ENCODE data around the gene UBE2G1.

The UBE2G1 gene

DNA sequence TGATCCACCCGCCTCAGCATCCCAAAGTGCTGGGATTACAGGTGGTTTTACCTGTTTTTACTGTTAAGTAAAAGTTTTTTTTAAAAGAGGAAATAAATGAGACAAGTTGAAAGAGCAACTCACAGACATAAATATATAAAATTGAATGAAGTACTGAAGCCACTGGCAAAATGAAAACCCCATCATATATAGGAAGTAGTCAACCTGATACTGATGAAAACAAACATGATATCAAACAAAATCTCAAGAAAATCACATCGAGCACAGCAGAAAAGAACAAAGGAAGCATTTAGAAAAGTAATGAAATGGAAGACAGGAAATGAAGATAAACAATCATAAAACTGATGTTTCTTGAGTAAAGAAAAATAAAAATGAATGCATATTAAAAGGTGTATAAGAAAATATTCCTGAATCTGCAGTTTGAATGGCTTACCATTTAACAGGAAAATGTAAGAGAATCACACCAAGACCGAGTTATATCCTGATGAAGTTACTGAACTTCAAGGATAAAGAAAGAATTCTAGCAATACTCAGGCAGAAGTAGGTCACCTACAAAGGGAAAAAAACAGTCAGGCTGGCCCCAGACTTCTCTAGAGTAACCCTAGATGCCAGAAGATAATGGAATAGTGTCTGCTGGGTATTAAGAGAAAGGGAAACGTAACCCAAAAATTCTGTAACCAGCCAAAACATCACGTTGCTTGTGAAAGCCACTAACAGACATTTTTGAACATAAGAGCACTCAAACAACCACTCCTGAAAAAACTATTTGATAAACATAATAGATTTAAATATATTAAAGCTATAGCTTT is 31.5 kb downstream of the UBE2G1 start:
- no peak overlapping the region for H3K27ac ChIP-seq (ENCODE audit: insufficient read depth, low read depth, low read length, poor library complexity, severe bottlenecking)
- H3K27me3 ChIP-seq (ENCODE audit: control insufficient read depth, insufficient read depth, low read length, poor library complexity, severe bottlenecking) = no peaks in the 10 kb centered on the region

DNA sequence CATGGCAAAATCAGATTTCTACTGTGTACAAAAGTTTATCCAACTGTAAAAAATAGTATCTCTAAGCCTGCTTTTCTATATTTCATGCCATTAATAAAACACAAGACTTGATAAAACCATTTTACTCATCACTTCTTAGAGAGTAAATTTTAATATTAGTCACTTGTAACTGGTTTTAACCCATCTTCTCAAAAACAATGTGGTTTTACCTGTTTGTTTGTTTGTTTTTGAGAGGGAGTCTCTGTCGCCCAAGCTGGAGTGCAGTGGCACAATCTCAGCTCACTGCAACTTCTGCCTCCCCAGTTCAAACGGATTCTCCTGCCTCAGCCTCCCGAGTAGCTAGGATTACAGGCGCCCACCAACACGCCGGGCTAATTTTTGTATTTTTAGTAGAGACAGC is 32.1 kb downstream of the UBE2G1 start:
- no peak overlapping the region for H3K27ac ChIP-seq (ENCODE audit: insufficient read depth, low read depth, low read length, poor library complexity, severe bottlenecking)
- 94% methylated on average over 6 of the region's 6 CpGs for whole genome bisulfite sequencing, 2 experiments
- no peaks in the 10 kb centered on the region for H3K27me3 ChIP-seq (ENCODE audit: control insufficient read depth, insufficient read depth, low read length, poor library complexity, severe bottlenecking)
- no peak overlapping the region for H3K4me3 ChIP-seq (ENCODE audit: insufficient read depth, low read depth, low read length)
- H3K9me3 ChIP-seq (ENCODE audit: control insufficient read depth, low read length) = no peaks in the 10 kb centered on the region
- H3K4me1 ChIP-seq (ENCODE audit: control insufficient read depth, insufficient read depth, low read length) = peaks cover 12% of the 10 kb centered on the region
- H3K36me3 ChIP-seq (ENCODE audit: control insufficient read depth, insufficient read depth, low read length) = no peaks in the 10 kb centered on the region

More for the DNA sequence above, 31.5 kb downstream of the UBE2G1 start:
- no peaks in the 10 kb centered on the region for H3K9me3 ChIP-seq (ENCODE audit: control insufficient read depth, low read length)
- peaks cover 12% of the 10 kb centered on the region for H3K4me1 ChIP-seq (ENCODE audit: control insufficient read depth, insufficient read depth, low read length)
- WGBS, 2 experiments = 86 to 88% methylated on average over 5 of the region's 5 CpGs
- no peak overlapping the region for H3K4me3 ChIP-seq (ENCODE audit: insufficient read depth, low read depth, low read length)
- H3K36me3 ChIP-seq (ENCODE audit: control insufficient read depth, insufficient read depth, low read length) = no peaks in the 10 kb centered on the region

DNA sequence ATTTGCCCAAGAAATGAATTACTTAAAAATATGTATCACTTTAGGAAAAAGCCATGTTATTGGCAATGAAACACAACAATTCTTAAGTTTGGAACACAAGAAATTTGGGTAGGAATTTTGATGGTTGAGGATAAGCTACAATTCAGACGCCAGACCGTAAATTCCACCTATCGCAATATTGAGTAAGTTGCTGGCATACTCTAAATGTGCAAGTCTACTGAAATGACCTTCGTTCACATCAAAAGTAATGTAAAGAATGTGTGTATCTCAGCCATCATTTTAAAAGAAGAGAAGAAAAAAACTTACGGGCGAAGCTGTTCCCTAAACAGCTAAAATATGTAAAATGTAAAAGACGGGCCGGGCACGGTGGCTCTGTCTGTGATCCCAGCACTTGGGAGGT is 33.4 kb downstream of the UBE2G1 start:
- H3K4me3 ChIP-seq (ENCODE audit: insufficient read depth, low read depth, low read length) = no peak overlapping the region
- H3K9me3 ChIP-seq (ENCODE audit: control insufficient read depth, low read length) = no peaks in the 10 kb centered on the region
- H3K36me3 ChIP-seq (ENCODE audit: control insufficient read depth, insufficient read depth, low read length) = no peaks in the 10 kb centered on the region
- no peak overlapping the region for H3K27ac ChIP-seq (ENCODE audit: insufficient read depth, low read depth, low read length, poor library complexity, severe bottlenecking)
- 94% methylated on average over 9 of the region's 9 CpGs for WGBS, 2 experiments
- H3K4me1 ChIP-seq (ENCODE audit: control insufficient read depth, insufficient read depth, low read length) = peaks cover 12% of the 10 kb centered on the region
- no peaks in the 10 kb centered on the region for H3K27me3 ChIP-seq (ENCODE audit: control insufficient read depth, insufficient read depth, low read length, poor library complexity, severe bottlenecking)

DNA sequence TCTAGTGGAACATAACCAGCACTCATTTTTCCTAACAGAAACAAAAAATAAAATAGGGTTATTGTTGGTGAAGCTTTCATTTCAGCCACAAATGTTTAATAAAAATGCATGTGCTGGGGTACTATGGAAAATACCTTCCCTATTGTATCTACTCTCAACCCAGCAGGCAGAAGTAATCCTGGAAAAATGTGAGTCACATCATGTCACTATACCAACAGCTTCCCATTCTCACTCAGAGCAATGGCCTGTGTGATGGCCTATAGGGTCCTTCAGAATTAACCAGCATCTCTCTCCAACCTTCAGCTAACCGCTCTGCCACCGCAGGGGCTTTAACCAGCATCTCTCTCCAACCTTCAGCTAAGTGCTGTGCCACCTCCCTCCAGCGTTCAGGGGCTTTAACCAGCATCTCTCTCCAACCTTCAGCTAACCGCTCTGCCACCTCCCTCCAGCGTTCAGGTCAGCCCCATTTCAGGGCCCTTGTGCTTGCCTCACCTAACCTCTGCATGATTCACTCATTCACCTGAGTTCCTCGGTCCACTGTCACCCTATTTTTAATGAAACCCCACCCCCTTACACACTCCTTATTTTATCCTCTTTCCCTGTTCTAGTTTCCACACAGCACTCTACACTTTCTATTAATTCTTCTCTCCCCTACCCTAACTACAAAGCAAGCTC is 34.0 kb downstream of the UBE2G1 start:
- no peak overlapping the region for H3K4me3 ChIP-seq (ENCODE audit: insufficient read depth, low read depth, low read length)
- no peaks in the 10 kb centered on the region for H3K27me3 ChIP-seq (ENCODE audit: control insufficient read depth, insufficient read depth, low read length, poor library complexity, severe bottlenecking)
- H3K27ac ChIP-seq (ENCODE audit: insufficient read depth, low read depth, low read length, poor library complexity, severe bottlenecking) = no peak overlapping the region
- 54 to 58% methylated on average over 6 of the region's 6 CpGs for WGBS, 2 experiments
- no peaks in the 10 kb centered on the region for H3K36me3 ChIP-seq (ENCODE audit: control insufficient read depth, insufficient read depth, low read length)
- peaks cover 12% of the 10 kb centered on the region for H3K4me1 ChIP-seq (ENCODE audit: control insufficient read depth, insufficient read depth, low read length)
- H3K9me3 ChIP-seq (ENCODE audit: control insufficient read depth, low read length) = no peaks in the 10 kb centered on the region

DNA sequence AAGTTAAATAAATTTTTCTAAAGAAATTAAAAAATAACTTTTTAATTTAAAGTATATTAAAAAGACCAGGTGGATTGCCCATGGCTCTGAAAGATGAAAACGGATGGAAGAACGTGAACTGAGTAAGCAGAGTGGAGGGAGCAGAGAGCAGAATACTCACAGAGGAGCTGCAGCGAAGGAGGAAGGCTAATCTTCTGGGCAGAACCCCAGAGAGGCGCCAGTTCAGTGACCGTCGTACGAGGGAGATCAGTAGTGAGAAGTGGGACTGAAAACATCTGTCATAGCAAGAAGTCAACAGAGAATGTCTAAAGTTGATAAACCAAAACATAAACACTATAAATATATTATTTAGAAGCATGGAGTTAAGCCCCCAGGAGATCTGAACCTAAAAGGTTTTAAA is 34.9 kb downstream of the UBE2G1 start:
- H3K4me3 ChIP-seq (ENCODE audit: insufficient read depth, low read depth, low read length) = no peak overlapping the region
- no peaks in the 10 kb centered on the region for H3K9me3 ChIP-seq (ENCODE audit: control insufficient read depth, low read length)
- H3K36me3 ChIP-seq (ENCODE audit: control insufficient read depth, insufficient read depth, low read length) = no peaks in the 10 kb centered on the region
- H3K27me3 ChIP-seq (ENCODE audit: control insufficient read depth, insufficient read depth, low read length, poor library complexity, severe bottlenecking) = no peaks in the 10 kb centered on the region
- WGBS, 2 experiments = 85% methylated on average over 7 of the region's 7 CpGs
- no peak overlapping the region for H3K27ac ChIP-seq (ENCODE audit: insufficient read depth, low read depth, low read length, poor library complexity, severe bottlenecking)
- H3K4me1 ChIP-seq (ENCODE audit: control insufficient read depth, insufficient read depth, low read length) = peaks cover 12% of the 10 kb centered on the region

DNA sequence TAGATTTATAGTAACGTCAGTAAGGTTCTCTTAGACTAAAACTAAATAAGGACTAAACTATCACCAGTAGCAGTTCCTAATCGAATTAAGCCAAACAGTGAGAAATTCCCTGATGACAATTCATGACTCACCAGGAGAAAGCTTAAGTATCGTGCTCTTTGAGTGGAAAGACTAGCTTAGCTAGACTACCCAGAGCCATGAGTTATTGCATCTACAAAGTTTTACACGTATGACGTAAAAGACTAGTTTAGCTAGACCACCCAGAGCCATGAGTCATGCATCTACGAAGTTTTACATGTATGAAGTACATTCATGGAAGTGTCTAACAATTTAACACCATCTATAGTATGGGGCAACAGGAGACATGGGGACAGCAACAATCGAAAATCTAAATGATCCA is 36.6 kb downstream of the UBE2G1 start:
- Histone ChIP-seq H3K27ac (ENCODE audit: insufficient read depth, low read depth, low read length, poor library complexity, severe bottlenecking) (no peak overlapping the region), H3K4me3 (ENCODE audit: insufficient read depth, low read depth, low read length) (no peak overlapping the region)
- WGBS, 2 experiments = 85 to 86% methylated on average over 7 of the region's 7 CpGs

DNA sequence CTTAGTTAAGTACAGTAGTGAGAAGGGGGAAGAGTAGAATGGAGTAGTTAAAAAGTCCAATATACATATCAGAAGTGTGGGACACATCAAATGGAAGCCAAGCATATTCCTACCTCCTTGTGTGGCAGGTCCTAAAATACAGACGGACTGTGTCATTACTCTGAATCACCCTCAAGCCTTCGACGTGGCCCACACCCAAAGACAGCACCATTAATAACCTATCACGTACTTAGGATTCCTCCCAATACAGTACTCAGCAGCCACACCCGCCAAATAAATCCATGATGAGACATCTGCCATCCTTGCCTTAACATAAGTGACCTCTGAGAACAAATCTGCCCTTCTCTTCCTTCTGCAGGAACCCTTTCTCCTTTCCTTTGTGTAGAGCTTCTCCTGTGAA is 38.9 kb downstream of the UBE2G1 start:
- H3K27me3 ChIP-seq (ENCODE audit: control insufficient read depth, insufficient read depth, low read length, poor library complexity, severe bottlenecking) = no peaks in the 10 kb centered on the region
- peaks cover 2% of the 10 kb centered on the region for H3K9me3 ChIP-seq (ENCODE audit: control insufficient read depth, low read length)
- 92 to 95% methylated on average over 5 of the region's 5 CpGs for WGBS, 2 experiments
- H3K4me1 ChIP-seq (ENCODE audit: control insufficient read depth, insufficient read depth, low read length) = peaks cover 6% of the 10 kb centered on the region
- H3K27ac ChIP-seq (ENCODE audit: insufficient read depth, low read depth, low read length, poor library complexity, severe bottlenecking) = no peak overlapping the region
- no peaks in the 10 kb centered on the region for H3K36me3 ChIP-seq (ENCODE audit: control insufficient read depth, insufficient read depth, low read length)
- no peak overlapping the region for H3K4me3 ChIP-seq (ENCODE audit: insufficient read depth, low read depth, low read length)

More for the DNA sequence above, 36.6 kb downstream of the UBE2G1 start:
- Histone ChIP-seq H3K36me3 (ENCODE audit: control insufficient read depth, insufficient read depth, low read length) (no peaks in the 10 kb centered on the region), H3K27me3 (ENCODE audit: control insufficient read depth, insufficient read depth, low read length, poor library complexity, severe bottlenecking) (no peaks in the 10 kb centered on the region), H3K4me1 (ENCODE audit: control insufficient read depth, insufficient read depth, low read length) (peaks cover 12% of the 10 kb centered on the region), H3K9me3 (ENCODE audit: control insufficient read depth, low read length) (peaks cover 2% of the 10 kb centered on the region)

DNA sequence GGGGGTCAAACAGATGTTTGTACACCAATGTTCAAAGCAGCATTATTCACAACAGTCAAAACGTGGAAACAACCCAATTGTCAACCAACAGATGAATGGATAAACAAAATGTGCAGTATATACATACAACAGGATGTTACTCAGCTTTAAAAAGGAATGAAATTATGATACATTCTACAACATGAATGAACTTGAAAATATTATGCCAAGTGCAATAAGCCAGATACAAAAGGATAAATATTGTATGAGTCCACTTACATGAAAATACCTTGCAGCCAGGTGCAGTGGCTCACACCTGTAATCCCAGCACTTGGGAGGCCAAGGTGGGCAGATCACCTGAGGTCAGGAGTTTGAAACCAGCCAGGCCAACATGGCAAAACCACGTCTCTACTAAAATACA is 39.9 kb downstream of the UBE2G1 start:
- H3K27ac ChIP-seq (ENCODE audit: insufficient read depth, low read depth, low read length, poor library complexity, severe bottlenecking) = no peak overlapping the region
- no peaks in the 10 kb centered on the region for H3K4me1 ChIP-seq (ENCODE audit: control insufficient read depth, insufficient read depth, low read length)
- H3K27me3 ChIP-seq (ENCODE audit: control insufficient read depth, insufficient read depth, low read length, poor library complexity, severe bottlenecking) = no peaks in the 10 kb centered on the region
- H3K4me3 ChIP-seq (ENCODE audit: insufficient read depth, low read depth, low read length) = no peak overlapping the region
- WGBS, 2 experiments = 85 to 96% methylated on average over 2 of the region's 2 CpGs
- peaks cover 2% of the 10 kb centered on the region for H3K9me3 ChIP-seq (ENCODE audit: control insufficient read depth, low read length)
- H3K36me3 ChIP-seq (ENCODE audit: control insufficient read depth, insufficient read depth, low read length) = no peaks in the 10 kb centered on the region

DNA sequence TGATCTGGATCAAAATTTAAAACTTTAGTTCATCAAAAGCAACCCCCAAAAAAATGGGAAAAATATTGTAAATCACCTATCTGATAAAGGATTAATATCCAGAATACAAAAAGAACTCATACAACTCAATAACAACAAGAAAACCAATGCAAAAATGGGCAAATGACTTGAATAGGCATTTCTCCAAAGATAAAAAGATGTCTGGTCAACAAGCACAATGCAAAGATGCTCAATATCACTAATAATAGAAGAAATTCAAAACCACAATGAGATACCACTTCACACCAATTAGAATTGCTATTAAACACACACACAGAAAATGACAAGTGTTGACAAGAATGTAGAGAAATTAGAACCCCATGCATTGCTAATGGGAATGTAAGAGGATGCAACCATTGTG is 40.4 kb downstream of the UBE2G1 start:
- Histone ChIP-seq H3K27me3 (ENCODE audit: control insufficient read depth, insufficient read depth, low read length, poor library complexity, severe bottlenecking) (no peaks in the 10 kb centered on the region), H3K9me3 (ENCODE audit: control insufficient read depth, low read length) (peaks cover 2% of the 10 kb centered on the region), H3K4me1 (ENCODE audit: control insufficient read depth, insufficient read depth, low read length) (no peaks in the 10 kb centered on the region), H3K27ac (ENCODE audit: insufficient read depth, low read depth, low read length, poor library complexity, severe bottlenecking) (no peak overlapping the region), H3K4me3 (ENCODE audit: insufficient read depth, low read depth, low read length) (no peak overlapping the region), H3K36me3 (ENCODE audit: control insufficient read depth, insufficient read depth, low read length) (no peaks in the 10 kb centered on the region)

DNA sequence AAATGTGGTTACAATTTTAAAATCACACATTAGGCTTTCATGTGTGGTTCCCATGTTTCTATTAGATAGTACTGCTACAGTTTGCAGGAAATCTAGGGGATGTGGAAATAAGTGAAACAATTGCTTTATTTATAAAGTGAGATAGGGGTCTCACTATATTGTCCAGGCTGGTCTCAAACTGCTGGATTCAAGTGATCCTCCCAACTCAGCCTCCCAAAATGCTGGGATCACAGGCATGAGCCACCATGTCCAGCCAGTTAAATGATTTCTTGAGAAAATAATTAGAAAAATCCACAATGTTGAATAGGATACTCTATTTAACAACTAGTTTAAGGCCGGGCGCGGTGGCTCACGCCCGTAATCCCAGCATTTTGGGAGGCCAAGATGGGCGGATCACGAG is 42.0 kb downstream of the UBE2G1 start:
- WGBS, 2 experiments = 96% methylated on average over 7 of the region's 7 CpGs
- no peaks in the 10 kb centered on the region for H3K36me3 ChIP-seq (ENCODE audit: control insufficient read depth, insufficient read depth, low read length)
- H3K27me3 ChIP-seq (ENCODE audit: control insufficient read depth, insufficient read depth, low read length, poor library complexity, severe bottlenecking) = no peaks in the 10 kb centered on the region

More for the DNA sequence above, 42.0 kb downstream of the UBE2G1 start:
- peaks cover 2% of the 10 kb centered on the region for H3K9me3 ChIP-seq (ENCODE audit: control insufficient read depth, low read length)
- no peaks in the 10 kb centered on the region for H3K4me1 ChIP-seq (ENCODE audit: control insufficient read depth, insufficient read depth, low read length)
- H3K27ac ChIP-seq (ENCODE audit: insufficient read depth, low read depth, low read length, poor library complexity, severe bottlenecking) = no peak overlapping the region
- H3K4me3 ChIP-seq (ENCODE audit: insufficient read depth, low read depth, low read length) = no peak overlapping the region
